GM19043 (cell line): Measurements from ENCODE around the gene OR4M2.
"Not testable (repeated sequence)": the region's sequence is repeated elsewhere in the genome, so short reads cannot be mapped to it uniquely, and the experiment has no call there.

Experiments
- ATAC-seq: cut with Tn5 transposase; IDR thresholded peaks from one replicate; pipeline ENCODE4 v1.9.1; 2021; ENCODE audit warnings: low read depth; ENCODE audit not compliant: unreplicated experiment

Gene OR4M2, protein sequence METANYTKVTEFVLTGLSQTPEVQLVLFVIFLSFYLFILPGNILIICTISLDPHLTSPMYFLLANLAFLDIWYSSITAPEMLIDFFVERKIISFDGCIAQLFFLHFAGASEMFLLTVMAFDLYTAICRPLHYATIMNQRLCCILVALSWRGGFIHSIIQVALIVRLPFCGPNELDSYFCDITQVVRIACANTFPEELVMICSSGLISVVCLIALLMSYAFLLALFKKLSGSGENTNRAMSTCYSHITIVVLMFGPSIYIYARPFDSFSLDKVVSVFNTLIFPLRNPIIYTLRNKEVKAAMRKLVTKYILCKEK

GRCh38 chr15:22080227-22080626 is at the start of gene OR4M2:
Gene OR4M2, plus strand, starts transcription at chr15:22080527. Its CDS starts 98 bp downstream, at chr15:22080625.
- not testable (repeated sequence) for ATAC-seq

GRCh38 chr15:22069267-22069666 is 11.1 kb upstream of the OR4M2 start:
- not testable (repeated sequence) for ATAC-seq

- not testable (repeated sequence) for ATAC-seq
These were observed 1.1 kb downstream of the OR4M2 start for GRCh38 chr15:22081386-22081785.

DNA sequence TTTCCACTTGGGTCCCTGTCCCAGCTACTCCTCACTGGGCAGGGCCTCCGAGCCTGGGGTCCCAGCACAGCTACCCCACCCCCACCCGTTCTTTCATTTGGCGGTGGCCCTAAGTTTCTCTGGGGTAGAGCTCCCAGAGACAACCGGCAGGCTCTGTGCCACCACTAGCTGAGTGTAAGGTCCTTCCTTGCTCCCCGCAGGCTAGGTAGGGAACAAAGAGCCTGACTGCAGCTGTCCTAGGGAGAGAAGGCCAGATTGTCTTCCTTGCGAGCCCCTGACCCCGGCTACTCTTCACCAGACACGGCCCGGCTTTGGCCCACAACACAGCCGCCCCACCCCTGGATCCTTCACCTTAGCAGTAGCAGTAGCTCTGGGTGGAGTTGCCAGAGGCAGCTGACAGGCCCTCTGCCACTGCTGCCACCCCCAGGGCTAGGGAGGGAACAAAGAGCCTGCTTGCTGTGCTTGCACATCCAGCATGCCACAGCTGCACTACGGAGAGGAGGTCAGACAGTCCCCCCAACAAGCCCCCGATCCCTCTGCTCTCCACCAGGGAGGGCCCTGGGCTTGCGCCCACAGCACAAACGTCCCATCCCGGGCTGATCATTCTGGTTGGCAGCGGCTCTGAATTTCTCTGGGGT is 18.4 kb downstream of the OR4M2 start:
- ATAC-seq, result peak; percentile 18

DNA sequence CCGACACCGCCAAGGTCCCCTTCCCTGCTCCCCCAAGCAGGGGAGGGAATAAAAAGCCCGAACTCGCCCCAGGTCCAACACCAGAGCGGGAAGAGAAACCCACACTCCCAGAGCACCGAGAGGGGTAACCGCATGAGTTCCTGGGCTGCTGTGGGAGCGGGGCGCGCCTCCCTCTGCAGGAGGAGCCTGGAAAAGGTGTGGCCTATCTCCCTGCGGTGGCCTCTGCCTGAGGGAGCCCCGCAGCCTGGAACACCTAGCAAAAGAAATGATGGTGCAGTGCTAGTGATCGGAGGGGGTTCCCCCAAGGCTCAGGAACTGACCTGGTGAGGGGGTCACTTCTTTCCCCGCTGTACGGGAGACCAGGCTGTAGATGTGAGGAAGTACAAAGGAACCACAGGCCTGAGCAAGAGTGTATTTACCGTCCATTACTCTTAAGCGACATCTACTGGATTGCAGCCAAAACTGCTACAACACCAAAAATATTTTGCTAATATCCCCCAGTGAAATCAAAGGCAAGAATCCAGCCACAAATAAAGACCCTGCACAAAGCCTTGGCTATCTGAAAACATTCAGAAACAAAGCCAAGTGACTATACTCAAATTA is 19.1 kb downstream of the OR4M2 start:
- peak; percentile 83 for ATAC-seq

DNA sequence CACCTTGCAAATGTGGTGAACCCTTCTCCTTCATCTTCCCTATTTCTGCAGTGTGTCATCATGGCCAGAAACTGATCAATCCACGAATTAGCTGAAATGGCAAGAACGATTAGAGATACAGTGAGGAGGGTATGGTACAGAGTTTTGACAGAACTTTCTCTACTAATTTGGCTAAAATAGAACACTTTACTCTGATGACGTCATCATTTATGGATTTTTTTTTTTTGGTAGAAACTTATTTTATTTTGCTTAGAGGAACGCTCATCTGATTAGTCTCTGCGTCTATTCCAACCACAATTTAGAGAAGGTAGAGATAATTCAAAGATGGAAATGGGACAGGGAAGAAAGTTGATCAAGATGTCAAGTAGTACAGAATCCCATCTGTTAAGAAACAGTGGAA is 41.7 kb downstream of the OR4M2 start:
- not testable (repeated sequence) for ATAC-seq
